ENCODE measurements around the gene SLF1. TPM values are rescaled to one million over a fixed set of nuclear protein-coding genes. Genes with fewer than 3 reads are reported as not detected.

The SLF1 gene
- total RNA-seq, 2 donors from 2014 or later, result 4.3 to 4.8 TPM

GRCh38 chr5:94698197-94698596, 79.7 kb downstream of the SLF1 start:
- no peak for ATAC-seq
- DNase-seq, result no peak
- intact Hi-C loops (cut with DNase I), result loop anchor here in 1 of 2 donors (10.0 kb wide), 1 partner anchor 173 kb away; no protein-coding TSS in a partner anchor

GRCh38 chr5:94699562-94699961, 81.1 kb downstream of the SLF1 start:
- intact Hi-C loops (cut with DNase I), result loop anchor here in 1 of 2 donors (10.0 kb wide), 1 partner anchor 175 kb away; no protein-coding TSS in a partner anchor
- no peak for ATAC-seq
- no peak for DNase-seq

- ATAC-seq (no peak), DNase-seq (no peak)
- intact Hi-C loops (cut with DNase I), result no loop called here
Observed at GRCh38 chr5:94700592-94700991, 82.1 kb downstream of the SLF1 start.

GRCh38 chr5:94702729-94703128, 84.3 kb downstream of the SLF1 start:
- ATAC-seq, result no peak
- intact Hi-C loops (cut with DNase I), result no loop called here
- DNase-seq, result no peak

- DNase-seq, result no peak
- ATAC-seq, result no peak
- intact Hi-C loops (cut with DNase I), result no loop called here
Observed at GRCh38 chr5:94705427-94705826, 87.0 kb downstream of the SLF1 start.

GRCh38 chr5:94707359-94707758, 88.9 kb downstream of the SLF1 start:
- intact Hi-C loops (cut with DNase I), result no loop called here
- ATAC-seq (no peak), DNase-seq (no peak)

- intact Hi-C loops (cut with DNase I), result no loop called here
- no peak for DNase-seq
- ATAC-seq, result no peak
Observed at GRCh38 chr5:94709277-94709676, 90.8 kb downstream of the SLF1 start.

GRCh38 chr5:94711785-94712184, 93.3 kb downstream of the SLF1 start:
- intact Hi-C loops (cut with DNase I), result loop anchor here in 1 of 2 donors (10.0 kb wide), 1 partner anchor 187 kb away; no protein-coding TSS in a partner anchor
- ATAC-seq (no peak), DNase-seq (no peak)

GRCh38 chr5:94715768-94716167, 97.3 kb downstream of the SLF1 start:
- DNase-seq, result peak; percentile 43
- peak; percentile 79 to 87 for ATAC-seq

GRCh38 chr5:94725142-94725541, 106.7 kb downstream of the SLF1 start:
- intact Hi-C loops (cut with DNase I), result no loop called here
- ATAC-seq, result no peak
- no peak for DNase-seq

More at GRCh38 chr5:94715768-94716167, 97.3 kb downstream of the SLF1 start:
- intact Hi-C loops (cut with DNase I), result loop anchor here in 1 of 2 donors (10.0 kb wide), 1 partner anchor 191 kb away; no protein-coding TSS in a partner anchor

- ATAC-seq (no peak), DNase-seq (no peak)
- intact Hi-C loops (cut with DNase I), result no loop called here
Observed at GRCh38 chr5:94731471-94731870, 113.0 kb downstream of the SLF1 start.

GRCh38 chr5:94736498-94736897, 118.0 kb downstream of the SLF1 start:
- intact Hi-C loops (cut with DNase I), result loop anchor here in 1 of 2 donors (5.0 kb wide), 1 partner anchor 209 kb away; no protein-coding TSS in a partner anchor
- ATAC-seq, result no peak

GRCh38 chr5:94740286-94740685, 121.8 kb downstream of the SLF1 start:
- ATAC-seq (no peak), DNase-seq (no peak)
- intact Hi-C loops (cut with DNase I), result no loop called here

More at GRCh38 chr5:94736498-94736897, 118.0 kb downstream of the SLF1 start:
- no peak for DNase-seq

- DNase-seq (no peak), ATAC-seq (no peak)
- intact Hi-C loops (cut with DNase I), result no loop called here
Observed at GRCh38 chr5:94742852-94743251, 124.4 kb downstream of the SLF1 start.

- no peak for DNase-seq
- ATAC-seq, result no peak
- intact Hi-C loops (cut with DNase I), result no loop called here
Observed at GRCh38 chr5:94744906-94745305, 126.4 kb downstream of the SLF1 start.

- ATAC-seq (no peak), DNase-seq (no peak)
- intact Hi-C loops (cut with DNase I), result no loop called here
Observed at GRCh38 chr5:94745786-94746730, 127.6 kb downstream of the SLF1 start.

- intact Hi-C loops (cut with DNase I), result no loop called here
- DNase-seq, result no peak
- no peak for ATAC-seq
Observed at GRCh38 chr5:94746731-94747124, 128.3 kb downstream of the SLF1 start.

Measured in left cardiac atrium (tissue), 4 donors.